CD4-positive, CD25-positive, alpha-beta regulatory T cell (primary cell): ENCODE measurements around the gene ECPAS. TPM values are rescaled to one million over a fixed set of nuclear protein-coding genes. Genes with fewer than 3 reads are reported as not detected.

Experiments
- ATAC-seq, 2 donors: fragments of 150-1000 bp; cut with Tn5 transposase; one replicate each; pipeline ENCODE4 v1.10.0; 2021; ENCODE audit warnings: low read depth in 2 of 2, moderate number of reproducible peaks in 2 of 2, moderate library complexity in 1 of 2
- DNase-seq, 3 donors: peaks; one replicate each; pipeline versions ENCODE4 v3.0.0 to v3.0.0-alpha.2; 2012 to 2022; ENCODE audit warnings: mixed read lengths in 1 of 3
- H3K27ac ChIP-seq: one replicate; pipeline ENCODE4 v1.7.0; 2013; ENCODE audit warnings: mild to moderate bottlenecking, low read length; ENCODE audit not compliant: insufficient read depth, poor library complexity, severe bottlenecking
- H3K27me3 ChIP-seq: one replicate; pipeline ENCODE4 v1.7.0; 2013; ENCODE audit warnings: low read length; ENCODE audit not compliant: control insufficient read depth, insufficient read depth
- H3K36me3 ChIP-seq: one replicate; pipeline ENCODE4 v1.7.0; 2013; ENCODE audit warnings: mild to moderate bottlenecking, low read length, moderate library complexity; ENCODE audit not compliant: control insufficient read depth, insufficient read depth
- H3K4me1 ChIP-seq: 2 replicates; pipeline ENCODE4 v1.7.0; 2013; ENCODE audit warnings: mild to moderate bottlenecking, low read length; ENCODE audit not compliant: insufficient read depth, control insufficient read depth, poor library complexity, severe bottlenecking
- H3K4me3 ChIP-seq: one replicate; pipeline ENCODE4 v1.7.0; 2013; ENCODE audit warnings: low read depth, mild to moderate bottlenecking, low read length, moderate library complexity
- H3K9me3 ChIP-seq, 2 experiments: 1 replicate in 1 of 2; 2 replicates in 1 of 2; pipeline ENCODE4 v1.7.0; 2013; ENCODE audit warnings: low read length in 2 of 2, mild to moderate bottlenecking in 1 of 2, moderate library complexity in 1 of 2; ENCODE audit not compliant: control insufficient read depth in 2 of 2
- H3K27ac Mint-ChIP-seq, 3 donors: one replicate each; pipeline ENCODE4 v1.8.0; 2020 to 2022; ENCODE audit warnings: mild to moderate bottlenecking in 3 of 3, mixed read lengths in 3 of 3, moderate library complexity in 2 of 3
- H3K27me3 Mint-ChIP-seq: one replicate; pipeline ENCODE4 v1.8.0; 2022; ENCODE audit warnings: mild to moderate bottlenecking, mixed read lengths
- H3K36me3 Mint-ChIP-seq: one replicate; pipeline ENCODE4 v1.8.0; 2020; ENCODE audit warnings: mixed read lengths
- H3K4me1 Mint-ChIP-seq, 4 donors: one replicate each; pipeline ENCODE4 v1.8.0; 2020 to 2022; ENCODE audit warnings: mixed read lengths in 4 of 4, mild to moderate bottlenecking in 1 of 4
- H3K4me3 Mint-ChIP-seq, 4 donors: one replicate each; pipeline ENCODE4 v1.8.0; 2020 to 2022; ENCODE audit warnings: mild to moderate bottlenecking in 4 of 4, mixed read lengths in 4 of 4, moderate library complexity in 3 of 4
- H3K9me3 Mint-ChIP-seq, 7 donors: one replicate each; pipeline ENCODE4 v1.8.0; 2020 to 2022; ENCODE audit warnings: mixed read lengths in 7 of 7, mild to moderate bottlenecking in 3 of 7, moderate library complexity in 2 of 7
- polyA plus RNA-seq, 4 donors: library from polyadenylated mRNA; unstranded; fragments of 300-500 nt; fragmentation: Illumina TruSeq; gene quantifications; one replicate each; pipeline ENCODE4 v1.2.3, GENCODE V29; 2021
- total RNA-seq: library from RNA; stranded (reverse); gene quantifications from one replicate; pipeline ENCODE4 v1.2.3, GENCODE V29; 2022

The ECPAS gene
- total and polyA plus RNA-seq, 5 donors from 2014 or later: 9.5 to 59.1 (median 11.3) TPM

DNA sequence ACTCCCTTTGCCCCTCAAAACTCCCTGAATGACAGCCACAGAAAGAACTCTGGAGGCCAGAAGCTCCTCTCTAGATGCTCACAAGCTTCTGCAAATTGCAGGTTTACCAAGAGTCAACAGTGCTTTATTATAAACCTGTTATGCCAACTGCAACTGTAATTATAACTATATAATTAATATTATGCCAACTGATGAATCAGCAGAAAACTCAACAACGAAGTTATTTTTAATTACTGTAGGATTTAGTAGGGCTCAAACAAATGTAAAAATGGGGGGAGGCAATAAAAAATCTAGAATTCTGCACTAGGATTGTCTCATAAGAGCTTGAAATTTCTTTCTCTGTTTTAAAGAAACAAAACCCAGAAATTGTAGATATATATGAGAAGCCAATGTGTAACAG is 117.2 kb downstream of the ECPAS start:
- H3K4me1 ChIP-seq: no peaks in the 10 kb centered on the region
- no peak overlapping the region for H3K4me3 Mint-ChIP-seq
- no peaks in the 10 kb centered on the region for H3K27me3 Mint-ChIP-seq
- peaks cover 63% of the 10 kb centered on the region for H3K36me3 Mint-ChIP-seq
- peaks cover 94% of the 10 kb centered on the region for H3K36me3 ChIP-seq
- no peak for ATAC-seq
- H3K4me3 ChIP-seq: no peak overlapping the region
- H3K4me1 Mint-ChIP-seq: peaks cover 0 to 2% (median 0%) of the 10 kb centered on the region in 4 donors
- DNase-seq: no peak
- H3K9me3 Mint-ChIP-seq: peaks cover 0 to 2% (median 0%) of the 10 kb centered on the region in 7 donors
- H3K9me3 ChIP-seq: no peaks in the 10 kb centered on the region
- H3K27ac ChIP-seq: no peak overlapping the region
- no peaks in the 10 kb centered on the region for H3K27me3 ChIP-seq
- H3K27ac Mint-ChIP-seq: peak overlapping the region in 1 of 3 donors; percentile 19

DNA sequence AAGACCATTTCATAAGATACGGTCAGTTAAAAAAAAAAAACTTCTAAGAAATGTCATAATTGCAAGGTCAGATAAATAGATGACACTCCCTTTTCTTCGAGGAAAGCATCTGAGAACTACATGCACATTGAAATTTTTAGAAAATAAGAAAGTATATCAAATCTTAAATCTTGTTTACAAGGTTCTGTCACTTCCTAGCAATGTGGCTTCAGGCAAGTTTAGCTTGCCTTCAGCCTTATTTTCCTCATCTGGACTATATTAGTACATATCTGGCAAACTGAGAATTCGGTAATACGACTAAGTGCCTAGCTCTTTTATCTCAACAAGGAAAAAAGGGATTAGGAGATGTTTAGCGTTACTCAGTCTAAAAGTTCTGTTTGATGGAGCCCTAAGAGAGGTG is 121.7 kb downstream of the ECPAS start:
- no peaks in the 10 kb centered on the region for H3K27me3 Mint-ChIP-seq
- peaks cover 0 to 2% (median 0%) of the 10 kb centered on the region in 4 donors for H3K4me1 Mint-ChIP-seq
- no peak overlapping the region for H3K4me3 Mint-ChIP-seq
- H3K27ac ChIP-seq: no peak overlapping the region
- no peaks in the 10 kb centered on the region for H3K9me3 ChIP-seq
- no peaks in the 10 kb centered on the region for H3K4me1 ChIP-seq
- no peak for ATAC-seq
- no peak overlapping the region for H3K4me3 ChIP-seq
- DNase-seq: no peak
- peaks cover 0 to 2% (median 0%) of the 10 kb centered on the region in 7 donors for H3K9me3 Mint-ChIP-seq
- peaks cover 56% of the 10 kb centered on the region for H3K36me3 ChIP-seq
- no peaks in the 10 kb centered on the region for H3K27me3 ChIP-seq
- H3K27ac Mint-ChIP-seq: peak overlapping the region in 1 of 3 donors; percentile 2
- peaks cover 37% of the 10 kb centered on the region for H3K36me3 Mint-ChIP-seq

DNA sequence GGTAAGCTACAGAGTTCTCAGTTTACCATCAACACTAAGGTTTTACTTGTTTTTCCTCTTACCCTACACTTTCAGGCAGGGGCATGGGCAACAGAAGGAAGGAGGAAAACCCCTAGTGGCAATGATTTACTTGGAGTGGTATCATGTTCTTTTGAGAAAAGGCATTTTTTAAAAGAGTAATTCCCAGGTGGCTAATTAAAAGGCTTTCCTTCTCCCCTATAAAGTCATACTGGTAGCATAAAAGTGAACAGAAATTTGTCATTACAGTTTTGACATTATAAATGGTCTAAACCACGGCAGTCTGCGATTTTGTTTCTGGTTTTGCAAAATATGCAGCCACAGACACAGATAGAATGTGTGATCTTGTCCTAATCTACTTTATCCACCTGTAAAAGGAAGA is 123.3 kb downstream of the ECPAS start:
- Histone ChIP-seq H3K36me3 (peaks cover 40% of the 10 kb centered on the region), H3K9me3 (no peaks in the 10 kb centered on the region), H3K4me1 (no peaks in the 10 kb centered on the region), H3K27me3 (no peaks in the 10 kb centered on the region), H3K27ac (no peak overlapping the region), H3K4me3 (no peak overlapping the region)
- no peak overlapping the region for H3K4me3 Mint-ChIP-seq
- H3K4me1 Mint-ChIP-seq: peaks cover 0 to 3% (median 1%) of the 10 kb centered on the region in 4 donors
- H3K27ac Mint-ChIP-seq: no peak overlapping the region
- ATAC-seq (no peak), DNase-seq (no peak)
- no peaks in the 10 kb centered on the region for H3K27me3 Mint-ChIP-seq
- H3K9me3 Mint-ChIP-seq: peaks cover 0 to 3% (median 0%) of the 10 kb centered on the region in 7 donors
- H3K36me3 Mint-ChIP-seq: peaks cover 31% of the 10 kb centered on the region

DNA sequence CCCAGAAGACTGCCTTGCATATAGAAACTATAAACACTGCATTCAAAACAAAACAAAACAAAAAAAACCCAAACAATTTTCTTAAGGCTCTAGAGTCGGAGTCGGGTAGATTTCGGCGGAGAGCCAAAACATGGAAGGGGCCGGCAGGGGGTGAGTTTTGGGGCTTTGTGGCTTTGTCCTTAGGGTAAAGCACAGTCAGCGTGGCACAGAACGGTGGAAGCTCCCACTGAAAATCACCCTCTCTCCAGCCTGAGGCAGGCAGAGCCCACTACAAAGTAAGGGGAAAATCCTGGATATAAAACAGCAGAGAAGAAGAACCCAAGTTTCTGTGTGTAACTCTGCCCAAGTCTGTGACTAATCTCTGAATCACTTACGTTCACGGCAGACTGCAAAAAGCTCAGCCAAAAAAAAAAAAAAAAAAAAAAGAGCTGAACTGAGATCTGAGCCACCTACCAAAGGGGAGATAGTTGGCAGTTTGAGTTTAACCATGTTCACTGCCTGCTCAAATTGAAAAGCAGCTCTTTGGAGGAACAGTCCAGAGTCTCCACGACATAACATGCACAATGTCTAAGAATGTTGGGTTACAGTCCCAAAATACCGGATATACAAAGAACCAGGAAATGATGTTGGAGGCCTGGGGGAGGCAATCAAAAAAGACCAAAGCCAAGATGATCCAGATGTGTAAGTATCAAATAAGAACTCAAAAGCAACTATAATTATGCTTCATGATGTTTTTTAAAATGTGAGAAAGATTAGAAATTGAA is 127.5 kb downstream of the ECPAS start:
- no peak for DNase-seq
- Histone ChIP-seq H3K27me3 (no peaks in the 10 kb centered on the region), H3K4me3 (no peak overlapping the region), H3K27ac (no peak overlapping the region), H3K9me3 (no peaks in the 10 kb centered on the region), H3K4me1 (no peaks in the 10 kb centered on the region), H3K36me3 (peaks cover 4% of the 10 kb centered on the region)
- Mint-ChIP-seq H3K36me3 (peaks cover 3% of the 10 kb centered on the region), H3K9me3 (peaks cover 0 to 4% (median 0%) of the 10 kb centered on the region in 7 donors), H3K4me1 (peaks cover 0 to 3% (median under 1%) of the 10 kb centered on the region in 4 donors), H3K4me3 (no peak overlapping the region), H3K27me3 (no peaks in the 10 kb centered on the region), H3K27ac (no peak overlapping the region)
- no peak for ATAC-seq

DNA sequence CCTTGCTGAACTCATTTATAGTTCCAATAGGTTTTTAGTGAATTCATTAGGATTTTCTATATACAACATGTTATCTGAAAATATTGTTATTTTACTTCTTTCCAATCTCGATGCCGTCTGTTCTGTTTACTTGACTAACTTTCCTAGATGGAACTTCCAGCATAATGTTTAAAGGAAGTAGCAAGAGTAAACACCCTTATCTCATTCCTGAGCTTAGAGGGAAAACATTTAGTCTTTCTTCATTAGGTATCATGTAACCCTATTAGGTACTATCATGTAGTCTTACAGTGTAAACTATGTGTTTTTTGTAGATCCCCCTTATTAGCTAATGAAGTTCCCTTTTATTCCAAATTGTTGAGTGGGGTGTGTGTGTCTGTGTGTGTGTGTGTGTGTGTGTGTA is 131.6 kb downstream of the ECPAS start:
- no peak overlapping the region for H3K4me3 Mint-ChIP-seq
- H3K27ac Mint-ChIP-seq: no peak overlapping the region
- DNase-seq (no peak), ATAC-seq (no peak)
- H3K9me3 Mint-ChIP-seq: peaks cover 0 to 7% (median 0%) of the 10 kb centered on the region in 7 donors
- no peak overlapping the region for H3K4me3 ChIP-seq
- H3K27ac ChIP-seq: no peak overlapping the region
- no peaks in the 10 kb centered on the region for H3K9me3 ChIP-seq
- no peaks in the 10 kb centered on the region for H3K36me3 Mint-ChIP-seq
- peaks cover 0 to 3% (median under 1%) of the 10 kb centered on the region in 4 donors for H3K4me1 Mint-ChIP-seq
- H3K4me1 ChIP-seq: no peaks in the 10 kb centered on the region
- H3K36me3 ChIP-seq: no peaks in the 10 kb centered on the region
- peaks cover under 1% of the 10 kb centered on the region for H3K27me3 ChIP-seq
- H3K27me3 Mint-ChIP-seq: no peaks in the 10 kb centered on the region

DNA sequence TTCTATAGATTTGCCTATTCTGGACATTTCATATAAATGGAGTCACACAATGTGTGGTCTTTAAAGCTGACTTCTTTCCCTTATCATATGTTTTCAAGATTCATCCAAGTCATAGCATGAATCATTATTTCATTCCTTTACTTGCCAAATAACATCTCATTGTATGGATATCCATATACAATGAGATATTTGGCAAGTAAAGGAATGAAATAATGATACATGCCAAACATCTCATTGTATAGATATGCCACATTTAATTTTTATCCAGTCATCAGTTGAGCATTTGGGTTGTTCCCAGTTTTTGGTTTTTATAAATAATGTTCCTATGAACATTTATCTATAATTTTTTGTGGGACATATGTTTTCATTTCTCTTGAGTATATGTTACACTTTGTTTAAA is 133.6 kb downstream of the ECPAS start:
- no peaks in the 10 kb centered on the region for H3K4me1 ChIP-seq
- Mint-ChIP-seq H3K9me3 (peaks cover 0 to 4% (median 1%) of the 10 kb centered on the region in 7 donors), H3K36me3 (no peaks in the 10 kb centered on the region), H3K27me3 (peaks cover 3% of the 10 kb centered on the region), H3K27ac (no peak overlapping the region), H3K4me3 (no peak overlapping the region), H3K4me1 (no peaks in the 10 kb centered on the region)
- no peaks in the 10 kb centered on the region for H3K9me3 ChIP-seq
- H3K36me3 ChIP-seq: no peaks in the 10 kb centered on the region
- peaks cover 4% of the 10 kb centered on the region for H3K27me3 ChIP-seq
- no peak for ATAC-seq
- no peak for DNase-seq
- H3K27ac ChIP-seq: no peak overlapping the region
- H3K4me3 ChIP-seq: no peak overlapping the region

DNA sequence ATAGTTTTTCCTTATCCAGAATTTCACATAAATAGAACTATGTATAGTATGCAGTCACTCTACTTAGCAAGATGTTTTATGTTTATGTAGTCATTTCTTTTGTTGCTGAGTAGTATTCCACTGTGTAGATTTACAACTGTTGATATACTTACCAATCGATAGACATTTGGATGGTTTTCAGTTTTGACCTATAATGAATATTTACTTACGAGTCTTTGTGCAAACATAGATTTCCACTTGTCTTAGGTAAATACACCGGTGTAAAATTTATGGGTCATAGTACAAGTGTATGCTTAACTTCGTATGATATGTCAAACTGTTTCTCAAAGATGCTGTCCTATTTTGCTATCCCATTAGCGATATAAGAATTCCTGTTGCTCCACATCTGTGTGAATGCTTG is 134.4 kb downstream of the ECPAS start:
- Mint-ChIP-seq H3K27me3 (peaks cover 5% of the 10 kb centered on the region), H3K9me3 (peaks cover 0 to 4% (median 1%) of the 10 kb centered on the region in 7 donors), H3K4me3 (no peak overlapping the region), H3K27ac (no peak overlapping the region), H3K4me1 (no peaks in the 10 kb centered on the region), H3K36me3 (no peaks in the 10 kb centered on the region)
- peaks cover 4% of the 10 kb centered on the region for H3K27me3 ChIP-seq
- DNase-seq (no peak), ATAC-seq (no peak)
- no peaks in the 10 kb centered on the region for H3K9me3 ChIP-seq
- H3K36me3 ChIP-seq: no peaks in the 10 kb centered on the region
- no peak overlapping the region for H3K27ac ChIP-seq
- no peak overlapping the region for H3K4me3 ChIP-seq
- H3K4me1 ChIP-seq: no peaks in the 10 kb centered on the region

DNA sequence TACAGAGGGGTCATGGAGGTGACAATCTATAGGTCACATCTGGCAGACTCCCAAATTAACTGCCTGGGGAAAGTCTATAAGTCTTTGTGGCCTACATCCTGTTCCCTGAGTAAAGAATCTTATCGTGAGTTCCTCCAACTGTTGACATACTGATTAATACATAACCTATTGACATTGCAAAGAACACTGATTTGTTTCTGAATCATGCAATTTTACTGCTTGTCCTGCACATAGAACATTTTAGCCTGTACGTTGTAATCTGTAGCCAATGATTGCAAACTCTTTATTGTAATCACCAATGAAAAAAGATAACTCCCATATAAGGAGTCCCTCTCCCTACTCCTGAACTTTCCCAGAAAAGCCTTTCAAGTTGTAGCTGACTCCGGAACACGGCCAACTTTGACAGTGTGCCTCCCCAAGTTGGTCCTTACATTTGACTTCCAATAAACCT is 135.3 kb downstream of the ECPAS start:
- Histone ChIP-seq H3K36me3 (no peaks in the 10 kb centered on the region), H3K9me3 (no peaks in the 10 kb centered on the region), H3K27me3 (peaks cover 4% of the 10 kb centered on the region), H3K4me3 (no peak overlapping the region), H3K27ac (no peak overlapping the region), H3K4me1 (no peaks in the 10 kb centered on the region)
- H3K9me3 Mint-ChIP-seq: peaks cover 0 to 4% (median 1%) of the 10 kb centered on the region in 7 donors
- H3K4me3 Mint-ChIP-seq: no peak overlapping the region
- H3K27me3 Mint-ChIP-seq: peaks cover 5% of the 10 kb centered on the region
- H3K27ac Mint-ChIP-seq: no peak overlapping the region
- DNase-seq (no peak), ATAC-seq (no peak)
- H3K36me3 Mint-ChIP-seq: no peaks in the 10 kb centered on the region
- no peaks in the 10 kb centered on the region for H3K4me1 Mint-ChIP-seq
